ENCODE measurements around the gene UTP4.

GRCh38 chr16:69107316-69107962, 25.0 kb upstream of the UTP4 start:
- no peak for TF ChIP-seq CTCF (IDR thresholded peaks at IDR 0.05)
- TF ChIP-seq POLR2A (IDR thresholded peaks at IDR 0.05) = no peak
